GM18498 (cell line): Measurements from ENCODE around the gene CRMP1.

Source experiments
- ATAC-seq: cut with Tn5 transposase; IDR thresholded peaks from one replicate; pipeline ENCODE4 v1.9.1; 2021; ENCODE audit warnings: mild to moderate bottlenecking, moderate library complexity; ENCODE audit not compliant: unreplicated experiment

The CRMP1 gene

DNA sequence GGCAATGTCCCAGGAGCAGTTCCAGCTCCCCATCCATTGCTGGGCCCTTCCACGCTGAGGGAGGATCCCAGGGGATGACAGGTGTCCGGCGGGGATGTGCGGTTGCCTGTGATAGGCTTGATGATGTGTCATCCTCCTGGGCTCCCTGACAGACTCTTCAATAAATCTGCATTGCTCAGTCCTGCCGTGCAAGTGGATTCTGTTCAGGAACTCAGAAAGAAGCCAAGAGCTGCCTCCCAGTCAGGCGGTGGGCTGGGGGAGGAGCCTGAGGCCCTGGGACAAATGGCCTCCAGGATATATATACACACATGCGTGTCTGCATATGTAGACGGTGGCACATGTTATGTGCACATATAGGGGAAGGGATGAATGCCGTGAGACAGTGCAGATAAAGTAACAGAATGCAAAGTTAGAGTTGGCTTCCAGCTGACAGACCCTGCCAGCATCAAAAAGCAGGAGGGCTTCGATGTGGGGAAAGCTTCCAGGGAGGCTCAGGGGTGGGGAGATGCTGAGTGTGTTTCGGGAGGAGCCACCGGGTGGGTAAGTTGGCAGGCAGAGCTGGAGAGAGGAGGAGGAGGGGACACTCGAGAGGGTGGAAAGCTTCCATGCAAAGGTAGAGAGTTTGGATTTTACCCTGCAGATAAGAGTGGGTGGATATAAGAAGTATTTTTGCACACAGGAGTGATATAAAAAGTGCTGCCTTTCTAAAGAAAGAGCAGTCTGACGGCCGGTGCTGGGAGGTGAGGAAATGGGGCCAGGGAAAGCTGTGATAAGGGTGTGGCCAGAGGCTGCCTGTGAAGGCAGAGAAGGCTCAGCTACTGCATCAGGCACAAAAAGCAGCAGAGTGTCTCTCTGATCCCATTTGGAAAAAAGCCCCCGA lies 28.5 kb upstream of the CRMP1 start:
- no peak for ATAC-seq

DNA sequence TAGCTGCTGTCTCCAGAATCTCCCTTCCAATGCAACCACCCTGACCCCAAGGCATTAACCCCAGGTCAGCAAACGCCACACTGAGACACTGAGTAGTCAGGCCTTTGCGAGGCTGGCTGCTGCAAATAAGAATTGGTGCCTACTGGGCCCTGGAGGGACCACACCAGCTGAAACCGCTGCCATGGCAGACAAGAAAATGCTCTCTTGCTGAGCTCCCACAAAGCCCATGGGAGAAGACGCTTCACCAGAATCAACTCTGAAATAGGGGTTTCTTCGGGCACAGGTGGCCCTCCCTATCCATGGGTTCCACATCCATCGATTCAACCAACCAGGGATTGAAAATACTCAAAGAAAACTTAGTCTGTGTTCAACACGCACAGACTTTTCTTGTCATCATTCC lies 26.7 kb upstream of the CRMP1 start:
- no peak for ATAC-seq

DNA sequence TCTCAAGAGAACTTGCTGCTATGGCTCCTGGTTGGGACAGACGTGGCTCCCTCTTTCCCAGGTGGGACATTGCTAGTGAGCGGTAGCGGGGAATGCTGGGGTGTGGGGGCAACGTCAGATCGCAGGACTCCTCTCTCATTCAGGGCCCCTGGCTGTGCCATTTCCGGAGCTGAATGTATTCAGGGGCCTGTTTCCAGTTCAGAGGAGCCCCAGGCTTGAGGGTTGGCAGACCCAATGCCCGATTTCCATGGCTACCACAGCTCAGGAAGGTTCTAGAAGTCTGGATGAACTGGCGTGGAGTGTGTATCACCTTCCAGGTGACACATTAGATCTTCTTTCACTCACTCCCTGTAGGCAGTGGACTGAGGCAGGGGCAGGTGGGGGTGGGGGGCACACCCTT lies 26.2 kb upstream of the CRMP1 start:
- no peak for ATAC-seq

DNA sequence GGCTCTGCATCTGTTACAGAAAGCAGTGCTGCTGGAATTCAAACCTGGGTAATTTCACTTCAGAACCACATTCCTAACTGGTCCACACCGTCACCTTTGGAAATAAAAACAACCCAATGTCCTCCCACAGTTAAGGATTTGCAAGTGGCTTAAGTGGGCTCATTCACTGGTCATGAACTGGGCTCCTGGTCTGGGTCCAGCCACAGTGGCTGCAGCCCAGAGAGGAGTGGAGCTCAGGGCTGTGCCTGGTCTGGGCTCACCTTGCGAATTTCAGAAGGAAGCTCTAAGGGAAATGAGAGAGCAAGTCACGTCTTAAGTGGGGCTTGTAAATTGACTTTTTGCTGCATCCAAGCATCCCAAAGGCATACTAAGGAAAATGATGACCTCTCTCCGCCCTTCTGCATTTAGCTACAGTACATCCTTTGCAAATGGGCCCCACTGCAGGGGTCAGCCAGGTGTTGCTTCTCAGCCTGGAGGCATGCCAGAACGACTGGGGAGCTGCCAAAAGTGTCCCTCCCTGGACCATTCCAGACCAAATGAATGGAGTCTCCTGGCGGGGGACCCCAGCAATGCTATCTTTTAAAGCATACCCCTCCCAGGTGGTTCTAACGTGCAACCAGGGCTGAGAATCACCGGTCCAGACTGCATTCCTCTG lies 25.6 kb upstream of the CRMP1 start:
- ATAC-seq: no peak

DNA sequence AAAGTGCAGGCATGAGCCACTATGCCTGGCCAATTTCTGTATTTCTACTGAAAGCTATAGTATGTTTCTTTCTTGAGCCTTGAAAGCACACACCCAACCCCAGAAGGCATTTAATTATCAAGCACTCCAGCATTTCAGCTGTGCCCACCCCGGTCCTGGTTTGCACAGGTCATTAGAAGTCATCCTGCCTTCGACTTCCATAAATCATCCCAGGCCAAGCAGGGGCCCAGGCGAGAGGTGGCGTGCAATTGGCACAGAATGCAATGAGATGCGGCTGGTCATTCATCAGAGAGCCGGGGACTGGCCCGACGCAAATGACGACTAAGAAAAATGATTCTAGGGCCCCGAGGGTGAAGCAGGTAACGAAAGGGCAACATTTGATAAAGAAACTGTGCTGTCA lies 24.8 kb upstream of the CRMP1 start:
- ATAC-seq: no peak

DNA sequence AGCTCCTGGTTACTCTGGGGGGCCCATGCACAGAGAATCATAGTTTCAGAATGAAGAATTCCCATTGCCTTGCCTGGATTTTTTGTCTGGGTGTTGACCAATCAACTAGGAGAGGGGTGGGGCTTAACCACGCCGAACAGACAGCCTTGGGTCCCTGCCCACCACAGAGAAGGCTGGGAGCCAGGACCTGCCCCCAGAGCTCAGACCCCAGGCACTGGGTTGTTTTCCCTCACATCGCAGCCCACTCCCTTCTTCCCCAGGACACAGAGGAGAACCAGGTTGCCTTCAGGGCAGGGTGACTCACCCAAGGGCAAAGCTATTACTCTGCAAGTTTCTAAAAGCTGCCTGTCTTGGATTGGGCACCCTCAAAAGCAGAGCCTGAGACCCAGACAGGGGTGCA lies 23.3 kb upstream of the CRMP1 start:
- no peak for ATAC-seq

DNA sequence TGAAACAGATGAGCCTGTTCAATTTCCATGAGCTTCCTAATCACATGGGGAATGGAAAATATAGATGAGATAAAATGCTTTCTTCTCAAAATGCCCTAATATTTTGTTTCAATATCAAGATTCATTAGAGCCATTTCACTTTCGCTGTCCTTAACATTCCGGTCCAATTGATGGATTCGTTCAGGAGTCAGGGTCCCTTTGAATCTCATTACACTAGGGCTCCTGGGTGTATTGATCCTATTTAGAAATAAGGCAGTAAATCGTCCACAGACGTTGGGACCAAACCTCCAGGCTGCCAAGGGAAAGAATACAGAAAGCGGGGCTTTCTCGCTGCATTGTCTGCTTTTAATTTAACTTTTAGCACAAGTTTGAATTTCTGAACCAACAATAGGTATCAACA lies 20.6 kb upstream of the CRMP1 start:
- ATAC-seq: no peak

DNA sequence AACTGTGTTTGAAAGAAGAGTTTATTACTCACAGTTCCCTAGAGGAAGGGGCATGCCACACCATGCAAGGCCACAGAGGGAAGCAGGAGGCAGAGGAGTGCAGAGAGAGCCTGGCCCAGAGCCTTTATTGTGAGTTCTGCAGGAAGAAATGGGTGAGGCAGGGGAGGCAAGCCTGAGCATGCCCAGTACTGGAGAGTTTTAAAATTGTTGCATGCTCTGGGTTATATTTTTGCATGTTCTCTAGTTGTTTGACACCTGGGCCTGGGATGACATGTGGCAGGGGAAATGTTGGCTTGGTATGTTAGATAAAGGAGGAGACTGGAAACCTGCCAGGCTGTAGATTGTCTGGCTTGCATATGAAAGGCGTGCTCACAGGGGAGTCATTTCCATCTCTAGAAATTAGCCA lies 19.7 kb upstream of the CRMP1 start:
- ATAC-seq: no peak

DNA sequence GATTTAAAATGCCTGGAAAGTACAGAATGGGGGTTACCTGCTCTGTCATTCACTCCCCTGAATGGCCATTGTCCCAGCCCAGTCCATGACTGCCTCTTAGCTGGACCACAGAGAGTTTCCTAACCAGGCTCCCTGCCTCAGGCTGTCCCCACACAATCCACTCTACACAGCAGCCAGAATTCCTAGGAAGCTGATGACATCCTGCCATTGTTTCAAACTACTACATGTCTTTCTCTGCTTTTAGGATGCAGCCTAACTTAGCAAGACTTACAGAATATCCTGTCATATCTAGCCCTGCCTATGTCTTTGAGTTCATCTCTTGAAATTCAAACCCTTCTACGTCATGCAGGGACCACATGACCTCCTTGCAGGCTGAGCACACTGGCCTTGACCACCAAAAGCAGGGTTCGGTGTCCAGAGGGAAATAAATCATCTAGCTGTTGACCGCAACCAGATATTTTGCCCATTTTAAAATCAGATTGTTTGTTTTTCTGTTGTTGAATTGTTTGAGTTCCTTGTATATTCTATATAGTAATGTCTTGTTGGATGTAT lies 16.1 kb upstream of the CRMP1 start:
- no peak for ATAC-seq

DNA sequence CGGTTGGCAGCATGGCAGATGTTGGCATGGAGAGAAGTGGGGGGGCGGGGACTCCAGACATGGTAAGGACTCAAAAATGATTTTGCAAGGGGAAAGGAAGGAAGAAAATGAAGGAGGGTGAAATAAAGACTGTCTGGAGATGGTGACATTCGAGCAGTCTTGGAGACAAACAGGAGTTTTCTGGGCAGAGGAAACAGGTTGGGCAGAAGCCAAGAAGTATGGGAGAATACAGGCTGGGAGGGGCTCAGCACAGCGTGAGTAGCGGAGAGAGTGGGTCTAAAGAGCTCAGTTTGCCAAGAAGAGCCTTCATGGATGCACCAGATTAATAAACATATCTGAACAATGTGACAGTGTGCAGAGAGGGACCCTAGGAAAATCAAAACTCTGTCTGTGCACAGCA lies 13.3 kb upstream of the CRMP1 start:
- no peak for ATAC-seq

DNA sequence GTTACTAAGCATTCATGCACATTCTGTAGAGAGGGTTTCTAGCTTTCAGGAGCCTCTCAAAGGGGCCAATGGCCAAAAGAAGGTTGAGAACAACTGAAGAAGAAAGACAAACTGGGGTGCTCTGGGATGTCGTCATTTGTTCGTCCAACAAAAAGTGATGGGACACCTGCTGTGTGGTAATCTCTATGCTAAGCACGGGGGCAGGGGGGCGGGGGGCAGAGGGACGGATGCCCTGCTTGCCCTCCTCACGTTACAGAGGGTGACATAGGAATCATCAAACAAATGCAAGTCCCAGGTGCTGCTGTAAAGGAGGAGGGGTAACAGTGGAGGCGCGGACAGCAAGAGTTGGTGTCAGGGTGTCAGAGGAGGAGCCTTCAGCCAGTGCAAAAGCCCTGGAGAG lies 12.8 kb upstream of the CRMP1 start:
- no peak for ATAC-seq

DNA sequence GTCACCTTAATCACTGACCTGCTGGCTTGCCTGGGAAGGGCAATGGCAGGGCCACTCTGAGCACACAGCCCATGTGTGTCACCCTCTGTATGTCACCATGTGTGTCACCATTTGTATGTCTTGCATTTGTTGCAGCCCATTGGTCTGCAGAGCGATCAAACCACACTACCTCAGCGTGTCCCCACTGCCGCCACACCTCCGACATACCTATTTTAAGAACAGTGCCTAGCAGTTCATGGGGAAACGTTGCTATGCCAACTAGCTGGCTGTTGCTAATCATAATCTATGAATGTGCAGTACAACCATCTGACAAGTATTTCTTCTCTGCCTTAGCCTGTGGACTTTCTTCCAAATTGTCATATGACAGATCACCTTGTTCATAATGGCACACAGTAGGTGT lies 8.0 kb upstream of the CRMP1 start:
- ATAC-seq: no peak

DNA sequence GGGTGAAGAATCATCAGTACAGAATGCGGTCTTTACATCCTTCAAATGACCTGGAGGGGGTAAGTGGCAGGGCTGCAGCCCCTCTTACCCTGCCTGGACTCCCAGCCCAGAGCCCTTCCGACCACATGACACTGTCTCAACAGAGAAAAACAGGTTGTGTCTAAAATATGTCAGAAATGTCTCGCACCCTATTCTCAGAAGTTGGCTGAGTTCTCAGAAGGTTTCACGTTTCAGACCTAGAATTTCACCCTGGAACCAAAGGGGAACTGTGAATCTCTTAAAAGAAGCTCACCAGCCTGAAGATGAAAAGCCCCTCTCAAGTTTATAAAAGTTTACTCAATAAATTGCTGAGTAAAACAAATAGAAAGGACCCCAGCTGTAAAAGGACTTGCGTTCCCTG lies 7.0 kb upstream of the CRMP1 start:
- no peak for ATAC-seq

DNA sequence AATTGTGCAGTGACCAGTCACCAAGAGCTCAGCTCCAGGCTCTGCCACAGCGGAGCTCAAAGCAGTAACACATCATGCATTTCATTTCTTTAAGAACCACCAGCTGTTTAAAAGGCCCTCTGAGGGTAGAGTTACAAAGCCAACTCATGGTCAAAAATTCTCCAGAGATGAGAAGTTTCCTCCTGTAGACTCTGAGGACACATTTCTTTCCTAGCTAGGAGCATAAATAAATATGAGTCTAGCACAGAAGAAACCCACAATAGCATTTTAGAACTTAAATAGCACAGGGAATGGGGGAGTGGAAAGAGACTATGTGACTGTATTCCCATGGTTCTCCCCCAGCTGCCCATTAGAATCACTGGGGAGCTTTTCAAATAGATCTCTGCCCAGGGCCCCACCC lies 6.5 kb upstream of the CRMP1 start:
- no peak for ATAC-seq

DNA sequence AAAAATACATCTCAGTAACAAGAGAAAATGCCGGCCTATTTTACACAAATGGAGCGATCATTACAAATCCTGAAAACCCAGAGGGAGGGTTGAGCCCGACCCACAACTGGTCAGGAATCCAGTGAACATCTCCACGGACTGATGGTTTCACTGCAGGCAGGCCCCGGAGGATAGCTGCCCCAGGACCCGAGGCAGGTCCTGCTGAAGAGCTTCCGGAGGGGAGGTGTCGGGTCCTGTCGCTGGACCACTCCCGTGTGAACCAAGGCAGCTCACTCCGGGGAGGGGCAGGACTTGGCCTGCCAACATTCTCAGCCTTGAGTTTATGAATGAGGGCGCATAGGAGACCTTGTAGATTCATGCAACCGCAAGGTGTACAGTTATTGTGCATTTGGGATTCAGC lies 4.8 kb upstream of the CRMP1 start:
- ATAC-seq: no peak

DNA sequence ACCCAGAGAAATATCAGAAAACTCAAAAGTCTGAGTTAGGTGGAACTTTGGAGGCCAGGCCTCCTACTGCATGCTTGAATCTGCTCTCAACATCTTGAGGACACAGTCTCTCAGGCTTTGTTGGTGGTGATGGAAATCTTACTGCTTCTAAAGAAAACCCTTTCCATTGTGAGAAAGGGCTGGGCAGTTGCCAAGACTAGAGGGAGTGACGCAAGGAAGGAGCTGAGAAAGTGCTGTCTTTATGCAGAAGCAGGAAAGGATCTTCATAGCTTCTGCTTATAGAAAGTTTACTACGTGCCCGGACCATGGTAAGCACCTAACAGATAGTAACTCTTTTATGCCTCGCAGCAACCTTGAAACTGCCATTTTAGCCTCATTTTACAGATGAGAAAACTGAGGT lies 2.4 kb upstream of the CRMP1 start:
- no peak for ATAC-seq

DNA sequence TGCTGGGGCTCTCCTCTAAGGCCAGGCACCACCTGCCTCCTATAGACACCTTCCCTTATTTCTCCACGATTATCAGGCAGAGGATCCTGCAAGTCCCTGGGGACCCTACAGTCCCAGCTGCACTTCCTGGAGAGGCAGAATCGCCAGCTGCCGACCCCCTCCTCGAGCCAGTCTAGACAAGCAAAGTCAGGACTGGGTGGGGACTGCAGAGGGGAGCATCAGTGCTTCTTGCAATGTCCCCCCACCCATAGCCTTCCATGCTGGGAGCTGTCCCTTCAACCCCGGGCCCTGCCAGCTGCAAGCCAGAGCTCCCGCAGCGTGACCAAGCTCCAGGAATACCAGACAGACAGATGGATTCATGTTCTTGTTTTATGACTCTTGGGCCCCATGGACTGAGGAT lies 1.4 kb upstream of the CRMP1 start:
- ATAC-seq: no peak

DNA sequence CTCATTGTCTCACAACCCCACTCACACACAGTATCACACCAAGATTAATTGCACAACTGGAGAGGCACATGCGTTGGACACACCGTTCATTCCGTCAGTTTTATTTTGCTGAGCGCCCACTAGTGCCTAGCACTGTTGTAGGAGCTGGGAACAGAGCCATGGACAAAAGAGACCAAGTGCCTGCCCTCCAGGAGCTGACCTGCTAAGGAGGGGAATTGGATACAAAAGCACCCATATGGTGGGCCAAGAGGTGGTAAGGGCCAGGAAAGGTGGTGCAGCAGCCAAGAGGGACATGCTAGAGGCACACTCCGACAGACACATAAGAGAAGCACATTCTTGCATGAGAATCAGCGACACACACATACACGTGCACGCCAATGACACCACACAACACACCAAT lies 705 bp upstream of the CRMP1 start:
- ATAC-seq: no peak

DNA sequence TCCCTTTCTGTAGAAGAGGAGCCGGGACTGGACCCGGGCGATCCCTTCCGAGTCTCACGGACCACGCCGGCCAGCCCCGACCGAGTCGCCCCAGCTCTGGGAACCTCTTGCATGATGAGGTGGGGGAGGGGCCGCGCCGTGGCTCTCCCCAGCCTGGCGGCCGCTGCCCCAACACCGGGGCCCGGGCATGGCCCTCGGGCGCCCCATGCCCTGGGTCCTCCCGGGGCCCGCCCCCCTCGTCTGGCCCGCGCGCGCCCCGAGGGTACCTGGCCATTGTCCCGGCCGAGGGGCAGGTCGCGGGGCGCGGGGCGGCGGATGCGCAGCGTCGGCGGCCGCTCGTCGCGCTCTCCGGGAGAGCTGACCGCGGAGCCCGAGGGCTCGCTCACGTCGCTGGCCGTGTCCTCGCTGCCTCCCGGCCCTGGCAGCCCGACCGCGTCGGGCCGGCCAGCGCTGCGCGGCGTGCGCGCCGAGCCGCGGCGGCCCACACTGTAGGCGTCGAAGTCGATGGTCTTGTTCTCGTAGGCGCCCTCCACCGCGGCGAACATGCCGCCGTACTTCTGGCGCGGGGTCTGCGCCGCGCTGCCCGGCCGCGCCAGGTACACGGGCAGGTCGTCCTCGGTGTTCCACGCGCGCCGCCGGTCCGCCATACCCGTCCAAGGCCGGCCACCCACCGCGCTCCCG lies 423 bp downstream of the CRMP1 start:
- no peak for ATAC-seq

DNA sequence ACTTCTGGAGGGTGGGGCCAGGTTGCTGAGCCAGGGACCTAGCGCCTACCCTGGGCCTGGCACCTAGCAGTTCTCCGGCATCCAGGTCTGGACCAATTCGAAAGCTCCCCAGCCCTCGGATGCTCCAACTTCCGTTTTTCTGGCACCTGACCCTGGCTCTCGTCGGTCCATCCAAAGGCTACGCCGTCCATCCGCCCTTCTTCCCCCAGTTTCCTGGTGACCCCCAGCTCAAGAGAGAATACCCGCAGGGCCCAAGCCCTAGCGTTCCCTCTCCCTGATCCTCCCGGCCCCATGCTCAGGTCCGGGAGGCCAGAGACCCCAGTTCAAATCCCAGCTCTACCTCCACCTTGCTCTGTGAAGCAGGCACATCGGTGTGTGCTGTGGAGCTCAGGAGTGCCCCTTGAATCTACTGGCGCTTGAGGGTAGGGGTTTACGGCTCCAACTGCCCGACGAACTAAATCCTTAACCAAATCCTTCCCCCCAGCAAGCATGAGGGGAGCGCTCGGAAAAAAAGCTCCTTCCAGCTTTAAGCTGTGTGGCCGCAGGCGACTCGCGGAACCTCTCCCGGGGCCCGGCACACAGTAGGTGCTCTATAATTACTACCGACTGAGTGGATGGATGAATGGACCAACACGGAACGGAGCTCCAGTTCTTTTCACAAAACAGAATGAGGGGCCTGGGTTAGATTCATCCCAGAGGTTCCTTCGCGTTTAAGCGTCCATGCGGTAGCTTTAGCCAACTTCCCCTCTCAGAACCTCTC lies 1.1 kb downstream of the CRMP1 start:
- no peak for ATAC-seq
